K562 (cell line): ENCODE data around the gene ABLIM1.

Experiments used
- CTCF ChIP-seq, 3 experiments: IDR thresholded peaks in 2 of 3; conservative IDR thresholded peaks in 1 of 3; 2 replicates each; pipeline ENCODE4 v1.5.1; 2011 to 2012; ENCODE audit warnings: low read length in 3 of 3, mild to moderate bottlenecking in 3 of 3, control low read depth in 2 of 3, improper control_type of control experiment in 1 of 3, inconsistent platforms in 1 of 3, low read depth in 1 of 3, mixed read lengths in 1 of 3, moderate library complexity in 1 of 3; ENCODE audit not compliant: insufficient read depth in 2 of 3
- POLR2AphosphoS2 ChIP-seq: IDR thresholded peaks from 2 replicates; pipeline ENCODE4 v1.6.1; 2012; ENCODE audit warnings: low read length, improper control_type of control experiment
- YY1 ChIP-seq, 3 experiments: IDR thresholded peaks; 2 replicates each; pipeline ENCODE4 v1.6.1; 2011; ENCODE audit warnings: low read length in 2 of 3, mild to moderate bottlenecking in 2 of 3, moderate library complexity in 2 of 3, borderline replicate concordance in 1 of 3, control low read depth in 1 of 3, low read depth in 1 of 3; ENCODE audit not compliant: insufficient read depth in 3 of 3, insufficient replicate concordance in 2 of 3, control insufficient read depth in 1 of 3, insufficient read length in 1 of 3; ENCODE audit errors: extremely low read depth in 1 of 3

- no peak for TF ChIP-seq CTCF (IDR thresholded peaks at IDR 0.05 in 2 of 3, conservative IDR thresholded peaks at IDR 0.05 in 1 of 3; ENCODE audit: insufficient read depth in 2 of 3, low read depth in 1 of 3, low read length in 3 of 3)
- no peak for TF ChIP-seq POLR2AphosphoS2
- TF ChIP-seq YY1 (IDR thresholded peaks at IDR 0.05; ENCODE audit: borderline replicate concordance in 1 of 3, control insufficient read depth in 1 of 3, extremely low read depth in 1 of 3, insufficient read depth in 3 of 3, insufficient read length in 1 of 3, insufficient replicate concordance in 2 of 3, low read depth in 1 of 3, low read length in 2 of 3) = no peak
These were observed 28.0 kb downstream of the ABLIM1 start for GRCh38 chr10:114629824-114630730.
